Fibroblast of lung (primary cell): Measurements from ENCODE around the gene WSB2.

Experiments
- CTCF ChIP-seq, 2 donors: IDR thresholded peaks in 1 of 2; conservative IDR thresholded peaks in 1 of 2; 1 replicate in 1 of 2; 2 replicates in 1 of 2; pipeline ENCODE4 v1.5.1; 2011 to 2012; ENCODE audit warnings: low read length in 2 of 2, control low read depth in 1 of 2, inconsistent platforms in 1 of 2, low read depth in 1 of 2, mild to moderate bottlenecking in 1 of 2
- EZH2 ChIP-seq: IDR thresholded peaks from 2 replicates; pipeline ENCODE4 v1.5.1; 2012; ENCODE audit warnings: low read length, control low read depth, mild to moderate bottlenecking; ENCODE audit errors: missing control alignments

- TF ChIP-seq CTCF (conservative IDR thresholded peaks at IDR 0.05 in 1 of 2, IDR thresholded peaks at IDR 0.05 in 1 of 2; ENCODE audit: low read depth in 1 of 2, low read length in 2 of 2), result no peak
- TF ChIP-seq EZH2, result no peak
These were observed 49.0 kb downstream of the WSB2 start for GRCh38 chr12:118011961-118012360.
